22Rv1 (cell line): ENCODE data around the gene SBSN.

ENCODE experiments used
- H3K27ac ChIP-seq: fragments of 450-650 bp; 2 replicates; pipeline ENCODE4 v1.5.1; 2017
- CTCF ChIP-seq: fragments of 450-650 bp; IDR thresholded peaks from 2 replicates; pipeline ENCODE4 v1.5.1; 2017; ENCODE audit warnings: mild to moderate bottlenecking
- ZFX ChIP-seq: fragments of 450-650 bp; IDR thresholded peaks from 2 replicates; pipeline ENCODE4 v1.6.1; 2017; ENCODE audit warnings: antibody characterized with exemption, borderline replicate concordance

SBSN gene

GRCh38 chr19:35518313-35518712, 9.8 kb downstream of the SBSN start:
- no peak overlapping the region for H3K27ac ChIP-seq
- TF ChIP-seq CTCF, result no peak
- no peak for TF ChIP-seq ZFX

- no peak overlapping the region for H3K27ac ChIP-seq
- TF ChIP-seq ZFX (no peak), CTCF (no peak)
Observed at GRCh38 chr19:35517342-35517741, 10.8 kb downstream of the SBSN start.

- no peak for TF ChIP-seq CTCF
- no peak for TF ChIP-seq ZFX
- H3K27ac ChIP-seq, result no peak overlapping the region
Observed at GRCh38 chr19:35516310-35516709, 11.8 kb downstream of the SBSN start.

- no peak for TF ChIP-seq ZFX
- no peak for TF ChIP-seq CTCF
Observed at GRCh38 chr19:35514282-35514809, 13.8 kb downstream of the SBSN start.

GRCh38 chr19:35513628-35514281, 14.4 kb downstream of the SBSN start, which contains the start of gene DMKN:
Gene DMKN, minus strand, starts transcription at chr19:35513649. Its CDS starts 174 bp downstream, at chr19:35513475.
- H3K27ac ChIP-seq, result no peak within 1 kb of the TSS

More at GRCh38 chr19:35514282-35514809, 13.8 kb downstream of the SBSN start:
- H3K27ac ChIP-seq, result no peak overlapping the region

GRCh38 chr19:35512831-35513627, 15.1 kb downstream of the SBSN start:
- TF ChIP-seq CTCF (no peak), ZFX (no peak)
- H3K27ac ChIP-seq, result no peak overlapping the region

More at GRCh38 chr19:35513628-35514281, 14.4 kb downstream of the SBSN start, which contains the start of gene DMKN:
- TF ChIP-seq ZFX, result no peak
- TF ChIP-seq CTCF, result peak; percentile 15; the same call in 1 of the 2 replicates

- H3K27ac ChIP-seq, result no peak overlapping the region
- no peak for TF ChIP-seq ZFX
- TF ChIP-seq CTCF, result no peak
Observed at GRCh38 chr19:35511337-35511736, 16.8 kb downstream of the SBSN start.
